Activated naive CD4-positive, alpha-beta T cell treated with anti-CD3 and anti-CD28 coated beads, Interleukin-2, amount 50 U/mL, for 24 hours (primary cell): ENCODE data around the gene SKAP2.
A peak's percentile ranks its signal among the peaks of the same experiment; 100 is the strongest.

Experiments used
- H3K27ac Mint-ChIP-seq: one replicate; pipeline ENCODE4 v1.8.0; 2021; ENCODE audit warnings: mild to moderate bottlenecking, mixed read lengths
- H3K27me3 Mint-ChIP-seq: one replicate; pipeline ENCODE4 v1.8.0; 2021; ENCODE audit warnings: mixed read lengths
- H3K36me3 Mint-ChIP-seq: one replicate; pipeline ENCODE4 v1.8.0; 2021; ENCODE audit warnings: mixed read lengths
- H3K4me1 Mint-ChIP-seq: one replicate; pipeline ENCODE4 v1.8.0; 2021; ENCODE audit warnings: mixed read lengths
- H3K4me3 Mint-ChIP-seq: one replicate; pipeline ENCODE4 v1.8.0; 2021; ENCODE audit warnings: mild to moderate bottlenecking, mixed read lengths
- H3K9me3 Mint-ChIP-seq: one replicate; pipeline ENCODE4 v1.8.0; 2021; ENCODE audit warnings: mixed read lengths

Gene SKAP2

GRCh38 chr7:26681819-26682418 lies 182.5 kb downstream of the SKAP2 start:
- Mint-ChIP-seq H3K36me3 (no peaks in the 10 kb centered on the region), H3K27ac (no peak overlapping the region), H3K9me3 (no peaks in the 10 kb centered on the region), H3K4me1 (no peaks in the 10 kb centered on the region), H3K4me3 (no peak overlapping the region), H3K27me3 (peaks cover 17% of the 10 kb centered on the region)

GRCh38 chr7:26680587-26680986 lies 183.8 kb downstream of the SKAP2 start:
- Mint-ChIP-seq H3K4me1 (no peaks in the 10 kb centered on the region), H3K27me3 (peaks cover 19% of the 10 kb centered on the region), H3K9me3 (no peaks in the 10 kb centered on the region), H3K27ac (no peak overlapping the region), H3K4me3 (no peak overlapping the region), H3K36me3 (no peaks in the 10 kb centered on the region)

- Mint-ChIP-seq H3K9me3 (no peaks in the 10 kb centered on the region), H3K4me3 (no peak overlapping the region), H3K4me1 (peaks cover 3% of the 10 kb centered on the region), H3K36me3 (no peaks in the 10 kb centered on the region), H3K27me3 (peaks cover 24% of the 10 kb centered on the region), H3K27ac (no peak overlapping the region)
Observed at GRCh38 chr7:26675143-26675887, 189.1 kb downstream of the SKAP2 start.

- Mint-ChIP-seq H3K4me1 (peaks cover 3% of the 10 kb centered on the region), H3K27ac (no peak overlapping the region), H3K27me3 (peaks cover 26% of the 10 kb centered on the region), H3K36me3 (no peaks in the 10 kb centered on the region), H3K9me3 (no peaks in the 10 kb centered on the region), H3K4me3 (no peak overlapping the region)
Observed at GRCh38 chr7:26673858-26674257, 190.5 kb downstream of the SKAP2 start.

- Mint-ChIP-seq H3K27me3 (peaks cover 26% of the 10 kb centered on the region), H3K4me1 (peaks cover 3% of the 10 kb centered on the region), H3K9me3 (no peaks in the 10 kb centered on the region), H3K36me3 (no peaks in the 10 kb centered on the region), H3K4me3 (no peak overlapping the region), H3K27ac (no peak overlapping the region)
Observed at GRCh38 chr7:26673271-26673670, 191.1 kb downstream of the SKAP2 start.

- Mint-ChIP-seq H3K36me3 (no peaks in the 10 kb centered on the region), H3K27ac (no peak overlapping the region)
Observed at GRCh38 chr7:26670841-26671240, 193.5 kb downstream of the SKAP2 start.

GRCh38 chr7:26670290-26670689 lies 194.1 kb downstream of the SKAP2 start:
- peaks cover 21% of the 10 kb centered on the region for H3K27me3 Mint-ChIP-seq
- peaks cover 10% of the 10 kb centered on the region for H3K4me1 Mint-ChIP-seq
- no peak overlapping the region for H3K27ac Mint-ChIP-seq
- H3K9me3 Mint-ChIP-seq = no peaks in the 10 kb centered on the region
- no peak overlapping the region for H3K4me3 Mint-ChIP-seq
- no peaks in the 10 kb centered on the region for H3K36me3 Mint-ChIP-seq

More at GRCh38 chr7:26670841-26671240, 193.5 kb downstream of the SKAP2 start:
- Mint-ChIP-seq H3K4me1 (peaks cover 8% of the 10 kb centered on the region), H3K9me3 (no peaks in the 10 kb centered on the region), H3K4me3 (no peak overlapping the region), H3K27me3 (peaks cover 21% of the 10 kb centered on the region)

GRCh38 chr7:26668821-26669220 lies 195.6 kb downstream of the SKAP2 start:
- no peaks in the 10 kb centered on the region for H3K9me3 Mint-ChIP-seq
- peaks cover 19% of the 10 kb centered on the region for H3K4me1 Mint-ChIP-seq
- no peak overlapping the region for H3K4me3 Mint-ChIP-seq
- no peaks in the 10 kb centered on the region for H3K36me3 Mint-ChIP-seq
- no peak overlapping the region for H3K27ac Mint-ChIP-seq
- peaks cover 16% of the 10 kb centered on the region for H3K27me3 Mint-ChIP-seq

GRCh38 chr7:26667514-26668133 lies 196.8 kb downstream of the SKAP2 start:
- H3K27ac Mint-ChIP-seq = no peak overlapping the region
- peaks cover 14% of the 10 kb centered on the region for H3K27me3 Mint-ChIP-seq
- no peaks in the 10 kb centered on the region for H3K9me3 Mint-ChIP-seq
- peaks cover 19% of the 10 kb centered on the region for H3K4me1 Mint-ChIP-seq
- no peak overlapping the region for H3K4me3 Mint-ChIP-seq
- no peaks in the 10 kb centered on the region for H3K36me3 Mint-ChIP-seq

GRCh38 chr7:26664735-26665416 lies 199.5 kb downstream of the SKAP2 start:
- Mint-ChIP-seq H3K4me1 (peaks cover 19% of the 10 kb centered on the region), H3K27me3 (peaks cover 4% of the 10 kb centered on the region), H3K27ac (no peak overlapping the region), H3K4me3 (peak overlapping the region; percentile 53), H3K9me3 (no peaks in the 10 kb centered on the region), H3K36me3 (no peaks in the 10 kb centered on the region)

GRCh38 chr7:26664274-26664673 lies 200.1 kb downstream of the SKAP2 start:
- Mint-ChIP-seq H3K4me3 (peak overlapping the region; percentile 53), H3K36me3 (no peaks in the 10 kb centered on the region), H3K27ac (no peak overlapping the region), H3K9me3 (no peaks in the 10 kb centered on the region), H3K4me1 (peaks cover 19% of the 10 kb centered on the region), H3K27me3 (peaks cover 3% of the 10 kb centered on the region)

GRCh38 chr7:26663874-26664273 lies 200.5 kb downstream of the SKAP2 start:
- Mint-ChIP-seq H3K36me3 (no peaks in the 10 kb centered on the region), H3K27me3 (peaks cover 3% of the 10 kb centered on the region), H3K9me3 (no peaks in the 10 kb centered on the region), H3K4me1 (peaks cover 19% of the 10 kb centered on the region), H3K27ac (no peak overlapping the region), H3K4me3 (no peak overlapping the region)

- peaks cover 3% of the 10 kb centered on the region for H3K27me3 Mint-ChIP-seq
- no peak overlapping the region for H3K27ac Mint-ChIP-seq
- H3K9me3 Mint-ChIP-seq = no peaks in the 10 kb centered on the region
- H3K4me3 Mint-ChIP-seq = no peak overlapping the region
- H3K4me1 Mint-ChIP-seq = peaks cover 18% of the 10 kb centered on the region
- no peaks in the 10 kb centered on the region for H3K36me3 Mint-ChIP-seq
Observed at GRCh38 chr7:26662646-26663045, 201.7 kb downstream of the SKAP2 start.

- Mint-ChIP-seq H3K27ac (no peak overlapping the region), H3K27me3 (peaks cover 5% of the 10 kb centered on the region), H3K36me3 (no peaks in the 10 kb centered on the region), H3K9me3 (no peaks in the 10 kb centered on the region), H3K4me3 (no peak overlapping the region), H3K4me1 (peaks cover under 1% of the 10 kb centered on the region)
Observed at GRCh38 chr7:26659121-26659520, 205.3 kb downstream of the SKAP2 start.

GRCh38 chr7:26658389-26659084 lies 205.9 kb downstream of the SKAP2 start:
- no peak overlapping the region for H3K27ac Mint-ChIP-seq
- no peaks in the 10 kb centered on the region for H3K36me3 Mint-ChIP-seq
- H3K9me3 Mint-ChIP-seq = no peaks in the 10 kb centered on the region
- H3K4me1 Mint-ChIP-seq = no peaks in the 10 kb centered on the region
- peaks cover 5% of the 10 kb centered on the region for H3K27me3 Mint-ChIP-seq
- no peak overlapping the region for H3K4me3 Mint-ChIP-seq
